ENCODE results near the gene PTPN7.

Gene PTPN7

DNA sequence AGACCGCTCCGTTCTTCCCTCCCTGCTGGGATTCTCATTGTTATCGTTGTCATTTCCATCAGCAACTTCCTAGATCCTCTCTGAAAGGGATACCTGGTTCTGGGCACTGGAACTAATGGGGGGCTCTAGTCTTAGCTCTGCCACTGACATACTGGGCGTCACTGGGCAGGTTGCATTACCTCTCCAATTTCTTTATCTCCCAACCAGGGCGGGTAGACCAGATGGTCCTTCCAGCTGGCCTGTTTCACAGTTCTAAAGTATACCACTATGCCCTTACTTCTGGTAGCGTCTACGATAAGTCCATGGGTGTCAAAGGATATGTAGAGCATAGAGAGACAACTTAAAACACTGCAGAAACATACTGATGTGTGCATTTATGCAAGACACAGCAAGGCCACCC lies 36.3 kb downstream of the PTPN7 start:
- TF ChIP-seq ZNF837 (tag by site-specific recombination; IDR thresholded peaks at IDR 0.05) (no peak), GLI2 (tag by site-specific recombination; IDR thresholded peaks at IDR 0.05; ENCODE audit: borderline replicate concordance, low read depth) (no peak), ZNF302 (tag by site-specific recombination; IDR thresholded peaks at IDR 0.05; ENCODE audit: low read depth) (no peak), ZNF202 (tag by site-specific recombination; IDR thresholded peaks at IDR 0.05; ENCODE audit: borderline replicate concordance) (no peak), ZNF776 (tag by site-specific recombination; IDR thresholded peaks at IDR 0.05; ENCODE audit: borderline replicate concordance) (no peak), ZNF404 (tag by site-specific recombination; IDR thresholded peaks at IDR 0.05) (no peak), ZNF311 (tag by site-specific recombination; IDR thresholded peaks at IDR 0.05; ENCODE audit: borderline replicate concordance) (no peak)
- Histone ChIP-seq H3K9me3 (ENCODE audit: control insufficient read depth, insufficient read depth, low read depth, low read length) (no peaks in the 10 kb centered on the region), H3K36me3 (ENCODE audit: control insufficient read depth in 2 of 2, insufficient read depth in 1 of 2, low read length in 2 of 2) (no peaks in the 10 kb centered on the region), H3K4me1 (ENCODE audit: control insufficient read depth, insufficient read depth, low read length) (no peaks in the 10 kb centered on the region), H3K4me3 (ENCODE audit: low read depth, low read length) (no peak overlapping the region), H3K27ac (ENCODE audit: extremely low read depth, low read depth, low read length) (no peak overlapping the region)
- CTCF ChIA-PET, result interaction anchor here (1.2 to 9.2 kb wide), 5 partner anchors 12 to 229 kb away, joined by 3 to 159 read pairs (median 53); partner anchors contain the start of gene ELF3
- POLR2A ChIA-PET, result no interaction called here

DNA sequence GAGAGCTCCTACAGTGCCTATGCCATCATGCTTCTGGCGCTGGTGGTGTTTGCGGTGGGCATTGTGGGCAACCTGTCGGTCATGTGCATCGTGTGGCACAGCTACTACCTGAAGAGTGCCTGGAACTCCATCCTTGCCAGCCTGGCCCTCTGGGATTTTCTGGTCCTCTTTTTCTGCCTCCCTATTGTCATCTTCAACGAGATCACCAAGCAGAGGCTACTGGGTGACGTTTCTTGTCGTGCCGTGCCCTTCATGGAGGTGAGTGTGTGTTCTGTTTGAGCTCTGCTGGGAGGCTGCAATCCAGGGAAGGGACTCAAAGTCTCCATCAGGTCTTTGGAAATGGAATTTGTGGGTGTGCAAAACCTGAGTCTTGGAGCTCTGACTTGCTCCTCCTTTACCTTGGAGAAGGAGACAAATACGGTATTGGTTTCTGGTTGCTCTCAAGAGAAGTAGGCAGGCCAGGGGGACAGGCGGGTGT lies 37.0 kb downstream of the PTPN7 start:
- H3K36me3 ChIP-seq (ENCODE audit: control insufficient read depth in 2 of 2, insufficient read depth in 1 of 2, low read length in 2 of 2), result no peaks in the 10 kb centered on the region
- H3K4me3 ChIP-seq (ENCODE audit: low read depth, low read length), result no peak overlapping the region
- no peaks in the 10 kb centered on the region for H3K9me3 ChIP-seq (ENCODE audit: control insufficient read depth, insufficient read depth, low read depth, low read length)
- H3K4me1 ChIP-seq (ENCODE audit: control insufficient read depth, insufficient read depth, low read length), result no peaks in the 10 kb centered on the region
- POLR2A ChIA-PET, result no interaction called here
- H3K27ac ChIP-seq (ENCODE audit: extremely low read depth, low read depth, low read length), result no peak overlapping the region
- no peak for TF ChIP-seq KLF16 (tag by site-specific recombination; IDR thresholded peaks at IDR 0.05)
- TF ChIP-seq ZSCAN23 (tag by site-specific recombination; IDR thresholded peaks at IDR 0.05), result no peak
- TF ChIP-seq, protein P1, sequence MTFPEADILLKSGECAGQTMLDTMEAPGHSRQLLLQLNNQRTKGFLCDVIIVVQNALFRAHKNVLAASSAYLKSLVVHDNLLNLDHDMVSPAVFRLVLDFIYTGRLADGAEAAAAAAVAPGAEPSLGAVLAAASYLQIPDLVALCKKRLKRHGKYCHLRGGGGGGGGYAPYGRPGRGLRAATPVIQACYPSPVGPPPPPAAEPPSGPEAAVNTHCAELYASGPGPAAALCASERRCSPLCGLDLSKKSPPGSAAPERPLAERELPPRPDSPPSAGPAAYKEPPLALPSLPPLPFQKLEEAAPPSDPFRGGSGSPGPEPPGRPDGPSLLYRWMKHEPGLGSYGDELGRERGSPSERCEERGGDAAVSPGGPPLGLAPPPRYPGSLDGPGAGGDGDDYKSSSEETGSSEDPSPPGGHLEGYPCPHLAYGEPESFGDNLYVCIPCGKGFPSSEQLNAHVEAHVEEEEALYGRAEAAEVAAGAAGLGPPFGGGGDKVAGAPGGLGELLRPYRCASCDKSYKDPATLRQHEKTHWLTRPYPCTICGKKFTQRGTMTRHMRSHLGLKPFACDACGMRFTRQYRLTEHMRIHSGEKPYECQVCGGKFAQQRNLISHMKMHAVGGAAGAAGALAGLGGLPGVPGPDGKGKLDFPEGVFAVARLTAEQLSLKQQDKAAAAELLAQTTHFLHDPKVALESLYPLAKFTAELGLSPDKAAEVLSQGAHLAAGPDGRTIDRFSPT (tag by site-specific recombination; IDR thresholded peaks at IDR 0.05), result no peak
- no peak for TF ChIP-seq ZBTB7A (tag by site-specific recombination; IDR thresholded peaks at IDR 0.05; ENCODE audit: low read depth)
- TF ChIP-seq, protein P2, sequence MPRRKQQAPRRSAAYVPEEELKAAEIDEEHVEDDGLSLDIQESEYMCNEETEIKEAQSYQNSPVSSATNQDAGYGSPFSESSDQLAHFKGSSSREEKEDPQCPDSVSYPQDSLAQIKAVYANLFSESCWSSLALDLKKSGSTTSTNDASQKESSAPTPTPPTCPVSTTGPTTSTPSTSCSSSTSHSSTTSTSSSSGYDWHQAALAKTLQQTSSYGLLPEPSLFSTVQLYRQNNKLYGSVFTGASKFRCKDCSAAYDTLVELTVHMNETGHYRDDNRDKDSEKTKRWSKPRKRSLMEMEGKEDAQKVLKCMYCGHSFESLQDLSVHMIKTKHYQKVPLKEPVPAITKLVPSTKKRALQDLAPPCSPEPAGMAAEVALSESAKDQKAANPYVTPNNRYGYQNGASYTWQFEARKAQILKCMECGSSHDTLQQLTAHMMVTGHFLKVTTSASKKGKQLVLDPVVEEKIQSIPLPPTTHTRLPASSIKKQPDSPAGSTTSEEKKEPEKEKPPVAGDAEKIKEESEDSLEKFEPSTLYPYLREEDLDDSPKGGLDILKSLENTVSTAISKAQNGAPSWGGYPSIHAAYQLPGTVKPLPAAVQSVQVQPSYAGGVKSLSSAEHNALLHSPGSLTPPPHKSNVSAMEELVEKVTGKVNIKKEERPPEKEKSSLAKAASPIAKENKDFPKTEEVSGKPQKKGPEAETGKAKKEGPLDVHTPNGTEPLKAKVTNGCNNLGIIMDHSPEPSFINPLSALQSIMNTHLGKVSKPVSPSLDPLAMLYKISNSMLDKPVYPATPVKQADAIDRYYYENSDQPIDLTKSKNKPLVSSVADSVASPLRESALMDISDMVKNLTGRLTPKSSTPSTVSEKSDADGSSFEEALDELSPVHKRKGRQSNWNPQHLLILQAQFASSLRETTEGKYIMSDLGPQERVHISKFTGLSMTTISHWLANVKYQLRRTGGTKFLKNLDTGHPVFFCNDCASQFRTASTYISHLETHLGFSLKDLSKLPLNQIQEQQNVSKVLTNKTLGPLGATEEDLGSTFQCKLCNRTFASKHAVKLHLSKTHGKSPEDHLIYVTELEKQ (tag by site-specific recombination; IDR thresholded peaks at IDR 0.05; ENCODE audit: borderline replicate concordance), result no peak
- no peak for TF ChIP-seq ZNF184 (tag by site-specific recombination; IDR thresholded peaks at IDR 0.05)
- CTCF ChIA-PET, result interaction anchor here (0.8 to 9.2 kb wide), 7 partner anchors 12 to 228 kb away, joined by 3 to 159 read pairs (median 4); partner anchors contain the start of genes ELF3 and LGR6

DNA sequence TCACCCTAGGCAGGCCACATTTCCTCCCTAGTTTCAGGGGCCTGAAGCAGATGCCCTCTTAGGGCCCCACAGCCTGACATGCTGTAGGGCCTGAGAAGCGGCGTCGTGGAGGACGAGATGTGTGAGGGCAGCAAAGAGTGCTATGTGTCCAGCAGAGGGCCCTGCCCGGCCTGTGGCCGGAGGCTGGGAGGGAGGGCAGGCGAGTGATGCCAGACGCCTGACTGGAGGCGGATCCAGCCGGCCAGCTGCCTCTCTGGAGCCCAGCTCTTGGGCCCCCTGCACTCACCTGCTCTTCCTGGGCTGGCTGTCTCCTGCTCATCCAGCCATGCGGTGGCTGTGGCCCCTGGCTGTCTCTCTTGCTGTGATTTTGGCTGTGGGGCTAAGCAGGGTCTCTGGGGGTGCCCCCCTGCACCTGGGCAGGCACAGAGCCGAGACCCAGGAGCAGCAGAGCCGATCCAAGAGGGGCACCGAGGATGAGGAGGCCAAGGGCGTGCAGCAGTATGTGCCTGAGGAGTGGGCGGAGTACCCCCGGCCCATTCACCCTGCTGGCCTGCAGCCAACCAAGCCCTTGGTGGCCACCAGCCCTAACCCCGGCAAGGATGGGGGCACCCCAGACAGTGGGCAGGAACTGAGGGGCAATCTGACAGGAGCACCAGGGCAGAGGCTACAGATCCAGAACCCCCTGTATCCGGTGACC lies 37.6 kb downstream of the PTPN7 start, which contains the start of gene GPR37L1:
Gene GPR37L1, plus strand, starts transcription at position 279 of the 697 bp plus-strand sequence. Its CDS starts 47 bp downstream, at position 326.
- no peaks in the 10 kb centered on the region for H3K4me1 ChIP-seq (ENCODE audit: control insufficient read depth, insufficient read depth, low read length)
- H3K9me3 ChIP-seq (ENCODE audit: control insufficient read depth, insufficient read depth, low read depth, low read length), result no peaks in the 10 kb centered on the region
- ChIA-PET POLR2A (no interaction called here), CTCF (interaction anchor here (0.8 to 9.2 kb wide), 7 partner anchors 13 to 227 kb away, joined by 3 to 159 read pairs (median 11); partner anchors contain the start of genes ELF3 and LGR6)
- TF ChIP-seq, protein P1 (tag by site-specific recombination; IDR thresholded peaks at IDR 0.05), result peak; percentile 28; the same call in 1 of the 2 replicates
- TF ChIP-seq, protein P3, sequence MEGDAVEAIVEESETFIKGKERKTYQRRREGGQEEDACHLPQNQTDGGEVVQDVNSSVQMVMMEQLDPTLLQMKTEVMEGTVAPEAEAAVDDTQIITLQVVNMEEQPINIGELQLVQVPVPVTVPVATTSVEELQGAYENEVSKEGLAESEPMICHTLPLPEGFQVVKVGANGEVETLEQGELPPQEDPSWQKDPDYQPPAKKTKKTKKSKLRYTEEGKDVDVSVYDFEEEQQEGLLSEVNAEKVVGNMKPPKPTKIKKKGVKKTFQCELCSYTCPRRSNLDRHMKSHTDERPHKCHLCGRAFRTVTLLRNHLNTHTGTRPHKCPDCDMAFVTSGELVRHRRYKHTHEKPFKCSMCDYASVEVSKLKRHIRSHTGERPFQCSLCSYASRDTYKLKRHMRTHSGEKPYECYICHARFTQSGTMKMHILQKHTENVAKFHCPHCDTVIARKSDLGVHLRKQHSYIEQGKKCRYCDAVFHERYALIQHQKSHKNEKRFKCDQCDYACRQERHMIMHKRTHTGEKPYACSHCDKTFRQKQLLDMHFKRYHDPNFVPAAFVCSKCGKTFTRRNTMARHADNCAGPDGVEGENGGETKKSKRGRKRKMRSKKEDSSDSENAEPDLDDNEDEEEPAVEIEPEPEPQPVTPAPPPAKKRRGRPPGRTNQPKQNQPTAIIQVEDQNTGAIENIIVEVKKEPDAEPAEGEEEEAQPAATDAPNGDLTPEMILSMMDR (tag by site-specific recombination; IDR thresholded peaks at IDR 0.05), result peak; percentile 24; the same call in 1 of the 2 replicates
- no peak for TF ChIP-seq BCL11B (tag by site-specific recombination; IDR thresholded peaks at IDR 0.05; ENCODE audit: low read depth)
- TF ChIP-seq GLIS2 (tag by site-specific recombination; IDR thresholded peaks at IDR 0.05), result peak; percentile 35; the same call in 1 of the 2 replicates
- H3K36me3 ChIP-seq (ENCODE audit: control insufficient read depth in 2 of 2, insufficient read depth in 1 of 2, low read length in 2 of 2), result no peaks in the 10 kb centered on the region
- no peak within 1 kb of the TSS for H3K4me3 ChIP-seq (ENCODE audit: low read depth, low read length)
- H3K27ac ChIP-seq (ENCODE audit: extremely low read depth, low read depth, low read length), result no peak within 1 kb of the TSS

Measured in HEK293 (cell line).